Right hindlimb (tissue), 1 donor: ENCODE results near the gene DEAF1.

Experiments used
- DNase-seq: peaks from one replicate; pipeline ENCODE4 v3.0.0-alpha.2; 2018

The DEAF1 gene

GRCh38 chr11:623999-624704, 70.9 kb downstream of the DEAF1 start:
- DNase-seq, result peak; percentile 20

- DNase-seq, result peak; percentile 30
These were observed 71.6 kb downstream of the DEAF1 start for GRCh38 chr11:623349-623869.

GRCh38 chr11:621838-622237, 73.2 kb downstream of the DEAF1 start:
- DNase-seq, result no peak

- no peak for DNase-seq
These were observed 73.8 kb downstream of the DEAF1 start for GRCh38 chr11:620935-621814.

GRCh38 chr11:620201-620600, 74.8 kb downstream of the DEAF1 start:
- DNase-seq, result no peak

- DNase-seq, result peak; percentile 31
These were observed 75.4 kb downstream of the DEAF1 start for GRCh38 chr11:619628-620050.

GRCh38 chr11:618856-619627, 76.0 kb downstream of the DEAF1 start:
- no peak for DNase-seq

GRCh38 chr11:617912-618682, 76.9 kb downstream of the DEAF1 start:
- peak; percentile 25 for DNase-seq

GRCh38 chr11:617199-617911, 77.7 kb downstream of the DEAF1 start:
- no peak for DNase-seq

- DNase-seq, result peak; percentile 43
These were observed 78.5 kb downstream of the DEAF1 start for GRCh38 chr11:616320-617198.

- DNase-seq, result peak; percentile 97
These were observed 79.3 kb downstream of the DEAF1 start, which contains the start of gene IRF7 for GRCh38 chr11:615504-616319. TSS of gene IRF7 (minus strand) at chr11:615950. CDS start at chr11:615364, 586 bp downstream.

- DNase-seq, result peak; percentile 39
These were observed 80.2 kb downstream of the DEAF1 start for GRCh38 chr11:614623-615503.

- DNase-seq, result peak; percentile 34
These were observed 80.9 kb downstream of the DEAF1 start for GRCh38 chr11:614021-614622.

GRCh38 chr11:613369-613968, 81.6 kb downstream of the DEAF1 start:
- DNase-seq, result peak; percentile 44

GRCh38 chr11:612961-613300, 82.1 kb downstream of the DEAF1 start:
- DNase-seq, result no peak

GRCh38 chr11:612201-612960, 82.6 kb downstream of the DEAF1 start:
- peak; percentile 77 for DNase-seq
